ENCODE results near the gene STK17B. TPM values are rescaled to one million over a fixed set of nuclear protein-coding genes. Genes with fewer than 3 reads are reported as not detected.

Gene STK17B
- total RNA-seq, 1 experiment from 2014 or later = 22.1 TPM

GRCh38 chr2:196215376-196215775, 44.0 kb upstream of the STK17B start:
- Histone ChIP-seq H3K27me3 (ENCODE audit: low read length) (no peaks in the 10 kb centered on the region), H3K9me3 (ENCODE audit: low read length) (no peaks in the 10 kb centered on the region), H3K79me2 (ENCODE audit: low read length) (no peaks in the 10 kb centered on the region), H3K9me2 (replicated peaks; ENCODE audit: low read length) (no peaks in the 10 kb centered on the region), H3F3A (ENCODE audit: low read length, unreplicated experiment) (no peaks in the 10 kb centered on the region), H2AFZ (ENCODE audit: low read length) (no peak overlapping the region), H3K36me3 (ENCODE audit: low read depth, low read length) (no peaks in the 10 kb centered on the region), H3K9ac (ENCODE audit: low read length) (no peak overlapping the region), H3K4me1 (ENCODE audit: insufficient read depth, low read length) (no peaks in the 10 kb centered on the region), H4K20me1 (ENCODE audit: low read length) (no peaks in the 10 kb centered on the region), H3K4me3 (ENCODE audit: low read length) (no peak overlapping the region), H3K4me2 (ENCODE audit: low read length) (no peak overlapping the region), H3K27ac (ENCODE audit: low read length) (no peak overlapping the region)
- DNase-seq (no peak), ATAC-seq (no peak)
- TF ChIP-seq EZH2 (IDR thresholded peaks at IDR 0.05; ENCODE audit: low read length, unreplicated experiment) = no peak
- TF ChIP-seq CTCF (conservative IDR thresholded peaks at IDR 0.05; ENCODE audit: low read depth, low read length) = no peak
- no peak for TF ChIP-seq EZH2phosphoT487 (IDR thresholded peaks at IDR 0.05; ENCODE audit: borderline replicate concordance, low read length)
- ChIA-PET POLR2A (ENCODE audit: unreplicated experiment) (no interaction called here), CTCF (no interaction called here)
- no TSS peak for BruUV-seq (replicated peaks)
- intact Hi-C loops (cut with micrococcal nuclease) = no loop called here

GRCh38 chr2:196214156-196214555, 42.8 kb upstream of the STK17B start:
- DNase-seq (no peak), ATAC-seq (no peak)
- Histone ChIP-seq H3K4me3 (ENCODE audit: low read length) (no peak overlapping the region), H3K9ac (ENCODE audit: low read length) (no peak overlapping the region), H3K27me3 (ENCODE audit: low read length) (no peaks in the 10 kb centered on the region), H3K4me2 (ENCODE audit: low read length) (no peak overlapping the region), H2AFZ (ENCODE audit: low read length) (no peak overlapping the region), H3F3A (ENCODE audit: low read length, unreplicated experiment) (no peaks in the 10 kb centered on the region), H3K4me1 (ENCODE audit: insufficient read depth, low read length) (no peaks in the 10 kb centered on the region), H3K27ac (ENCODE audit: low read length) (no peak overlapping the region), H3K9me3 (ENCODE audit: low read length) (no peaks in the 10 kb centered on the region), H3K36me3 (ENCODE audit: low read depth, low read length) (no peaks in the 10 kb centered on the region), H3K9me2 (replicated peaks; ENCODE audit: low read length) (no peaks in the 10 kb centered on the region), H4K20me1 (ENCODE audit: low read length) (no peaks in the 10 kb centered on the region), H3K79me2 (ENCODE audit: low read length) (no peaks in the 10 kb centered on the region)
- intact Hi-C loops (cut with micrococcal nuclease) = no loop called here
- ChIA-PET CTCF (no interaction called here), POLR2A (ENCODE audit: unreplicated experiment) (no interaction called here)
- no TSS peak for BruUV-seq (replicated peaks)
- TF ChIP-seq EZH2 (IDR thresholded peaks at IDR 0.05; ENCODE audit: low read length, unreplicated experiment) = no peak
- no peak for TF ChIP-seq CTCF (conservative IDR thresholded peaks at IDR 0.05; ENCODE audit: low read depth, low read length)
- TF ChIP-seq EZH2phosphoT487 (IDR thresholded peaks at IDR 0.05; ENCODE audit: borderline replicate concordance, low read length) = no peak

- no TSS peak for BruUV-seq (replicated peaks)
- no peaks in the 10 kb centered on the region for H3K9me3 ChIP-seq (ENCODE audit: low read length)
- no peaks in the 10 kb centered on the region for H3K79me2 ChIP-seq (ENCODE audit: low read length)
- no peaks in the 10 kb centered on the region for H3K36me3 ChIP-seq (ENCODE audit: low read depth, low read length)
- POLR2A ChIA-PET (ENCODE audit: unreplicated experiment) = no interaction called here
- H3F3A ChIP-seq (ENCODE audit: low read length, unreplicated experiment) = no peaks in the 10 kb centered on the region
- no peaks in the 10 kb centered on the region for H3K4me1 ChIP-seq (ENCODE audit: insufficient read depth, low read length)
- no peak for DNase-seq
- no peak for ATAC-seq
- H3K9me2 ChIP-seq (replicated peaks; ENCODE audit: low read length) = no peaks in the 10 kb centered on the region
- H3K4me3 ChIP-seq (ENCODE audit: low read length) = no peak overlapping the region
- no peaks in the 10 kb centered on the region for H4K20me1 ChIP-seq (ENCODE audit: low read length)
- H3K27me3 ChIP-seq (ENCODE audit: low read length) = no peaks in the 10 kb centered on the region
- TF ChIP-seq EZH2phosphoT487 (IDR thresholded peaks at IDR 0.05; ENCODE audit: borderline replicate concordance, low read length) (no peak), CTCF (conservative IDR thresholded peaks at IDR 0.05; ENCODE audit: low read depth, low read length) (no peak), EZH2 (IDR thresholded peaks at IDR 0.05; ENCODE audit: low read length, unreplicated experiment) (no peak)
- no peak overlapping the region for H3K9ac ChIP-seq (ENCODE audit: low read length)
- intact Hi-C loops (cut with micrococcal nuclease) = no loop called here
- no peak overlapping the region for H3K4me2 ChIP-seq (ENCODE audit: low read length)
- CTCF ChIA-PET = interaction anchor here (0.6 kb wide), 1 partner anchor 61 kb away, joined by 4 read pairs; no protein-coding TSS in a partner anchor
- H3K27ac ChIP-seq (ENCODE audit: low read length) = no peak overlapping the region
- no peak overlapping the region for H2AFZ ChIP-seq (ENCODE audit: low read length)
These were observed 42.0 kb upstream of the STK17B start for GRCh38 chr2:196213252-196213980.
